ENCODE data around the gene AACS.
"Not testable (repeated sequence)": the region's sequence is repeated elsewhere in the genome, so short reads cannot be mapped to it uniquely, and the experiment has no call there.

Gene AACS

GRCh38 chr12:125128439-125129178, 63.4 kb downstream of the AACS start:
- no peak for DNase-seq

GRCh38 chr12:125129179-125129571, 63.9 kb downstream of the AACS start:
- DNase-seq: no peak

DNA sequence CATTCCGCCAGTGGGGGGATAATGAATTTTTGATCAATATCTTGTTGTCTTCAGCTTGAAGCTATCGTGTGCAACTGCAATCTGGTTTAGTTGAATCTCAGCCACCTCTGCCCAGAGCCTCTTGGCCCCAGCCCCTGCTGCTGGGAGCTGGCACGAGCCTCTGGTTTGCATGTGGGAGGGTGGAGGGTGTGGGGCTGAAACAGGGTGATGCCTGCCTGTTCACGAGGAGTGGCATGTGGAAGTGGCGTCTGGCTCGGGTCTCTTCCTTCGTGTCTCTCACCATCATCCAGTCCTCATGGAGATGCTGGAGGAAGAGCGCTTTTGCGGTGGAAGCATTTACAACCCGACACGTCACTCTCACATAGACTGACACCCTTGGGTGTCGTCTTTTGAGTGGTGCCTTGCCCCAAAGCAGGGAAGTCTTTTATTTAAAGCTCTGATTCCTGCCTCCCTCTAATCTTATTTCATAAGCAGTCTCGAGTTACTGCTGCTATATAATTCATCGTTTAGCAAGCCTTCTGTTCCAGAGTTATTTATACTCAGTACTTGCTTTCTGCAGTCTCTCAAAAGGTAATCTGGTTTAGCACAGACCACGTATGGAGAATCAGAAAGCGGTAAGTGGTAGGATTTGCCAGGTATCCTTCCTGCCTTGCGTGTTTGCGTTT, 64.5 kb downstream of the AACS start:
- DNase-seq: no peak

DNA sequence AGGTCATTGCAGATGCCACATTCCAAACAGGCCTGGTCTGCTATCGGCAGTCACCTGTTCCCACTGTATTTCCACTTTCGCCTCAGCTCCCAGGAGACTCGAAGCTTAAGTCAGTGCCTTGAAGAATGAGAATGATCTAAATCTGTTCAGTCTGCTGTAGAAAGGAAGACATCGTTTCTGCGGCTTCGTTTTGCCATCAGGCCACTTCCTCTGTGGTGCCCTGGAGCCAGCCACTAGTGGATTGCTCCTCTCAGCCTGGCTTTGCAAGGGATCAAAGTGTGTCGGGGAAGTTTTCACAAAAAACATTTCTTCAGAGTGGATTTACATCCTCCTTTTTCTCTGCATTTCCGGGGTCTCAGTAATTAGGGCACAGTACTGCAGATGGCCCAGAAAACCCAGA, 66.7 kb downstream of the AACS start:
- DNase-seq: no peak

GRCh38 chr12:125132698-125133400, 67.6 kb downstream of the AACS start:
- DNase-seq: no peak

DNA sequence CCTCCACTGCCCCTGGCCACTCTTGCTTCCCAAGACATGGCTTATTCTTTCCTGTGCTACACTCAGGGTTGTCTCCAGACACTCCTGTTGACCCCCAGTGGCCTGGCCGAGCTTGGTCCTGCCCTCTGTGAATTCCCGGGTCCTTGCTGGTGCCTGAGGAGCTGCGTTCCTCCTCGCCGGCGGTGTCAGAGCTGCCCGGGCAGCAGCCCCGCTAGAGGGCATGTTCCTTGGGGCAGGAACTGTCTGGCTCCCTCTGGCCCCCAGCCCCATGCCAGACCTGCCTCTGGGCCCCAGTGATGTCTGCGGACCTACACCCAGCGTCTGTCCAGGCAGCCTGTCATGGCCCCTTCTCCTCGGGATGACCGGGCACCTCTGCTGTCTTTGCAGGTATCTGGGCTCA, 68.4 kb downstream of the AACS start:
- DNase-seq: no peak

GRCh38 chr12:125134576-125134975, 69.3 kb downstream of the AACS start:
- DNase-seq: no peak

DNA sequence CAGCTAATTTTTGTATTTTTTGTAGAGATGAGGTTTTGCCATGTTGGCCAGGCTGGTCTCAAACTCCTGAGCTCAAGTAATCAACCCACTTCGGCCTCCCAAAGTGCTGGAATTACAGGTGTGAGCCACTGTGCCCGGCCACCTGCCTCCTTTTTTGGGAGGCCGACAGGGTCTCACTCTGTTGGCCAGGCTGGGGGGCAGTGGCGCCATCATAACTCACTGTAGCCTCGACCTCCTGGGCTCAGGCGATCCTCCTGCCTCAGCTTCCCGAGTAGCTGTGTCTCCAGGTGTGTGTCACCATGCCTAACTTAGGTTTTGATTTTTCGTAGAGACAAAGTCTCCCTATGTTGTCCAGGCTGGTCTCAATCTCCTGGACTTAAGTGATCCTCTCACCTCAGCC, 70.7 kb downstream of the AACS start:
- no peak for DNase-seq

DNA sequence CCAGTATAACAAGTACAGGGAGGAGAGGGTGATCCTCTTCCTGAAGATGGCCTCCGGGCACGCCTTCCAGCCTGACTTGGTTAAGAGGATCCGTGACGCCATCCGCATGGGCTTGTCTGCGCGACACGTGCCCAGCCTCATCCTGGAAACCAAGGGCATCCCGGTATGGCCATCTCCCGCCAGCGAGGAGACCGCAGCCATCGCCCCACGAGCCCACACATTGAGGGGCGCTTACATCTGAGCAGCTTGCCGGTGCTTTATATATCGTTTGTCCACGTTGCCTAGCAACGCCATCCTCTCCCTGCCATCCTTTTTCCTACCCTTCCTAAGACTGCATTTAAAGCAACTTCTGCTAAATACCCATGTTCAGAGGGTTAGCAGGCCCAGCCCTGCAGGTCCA, 71.5 kb downstream of the AACS start:
- no peak for DNase-seq

DNA sequence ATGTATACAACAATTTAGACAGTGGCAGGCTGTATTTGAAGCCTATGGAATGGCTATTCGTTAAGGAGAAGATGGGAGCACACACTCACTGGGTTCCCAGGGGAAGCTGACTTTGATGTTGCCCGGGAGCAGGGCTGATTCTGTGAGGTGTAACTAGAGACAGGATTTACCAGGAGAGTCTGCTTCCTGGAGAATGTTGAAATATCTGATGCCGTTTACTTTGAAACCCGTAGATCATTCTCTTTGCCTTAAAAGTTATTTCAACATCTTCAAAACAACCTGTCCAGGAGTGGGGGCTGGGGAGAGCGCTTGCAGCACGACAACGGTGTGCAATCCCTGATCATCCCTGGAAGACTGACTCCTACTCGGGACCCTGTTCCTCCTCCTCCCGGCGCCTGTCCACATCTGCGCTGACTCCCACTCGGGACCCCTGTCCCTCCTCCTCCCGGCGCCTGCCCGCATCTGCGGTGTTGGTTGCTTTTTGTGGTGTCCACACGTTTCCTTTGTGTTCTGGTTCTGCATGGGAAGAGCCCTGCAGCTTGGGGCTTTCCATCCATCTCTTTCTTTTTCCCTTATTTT, 72.6 kb downstream of the AACS start:
- DNase-seq: no peak

DNA sequence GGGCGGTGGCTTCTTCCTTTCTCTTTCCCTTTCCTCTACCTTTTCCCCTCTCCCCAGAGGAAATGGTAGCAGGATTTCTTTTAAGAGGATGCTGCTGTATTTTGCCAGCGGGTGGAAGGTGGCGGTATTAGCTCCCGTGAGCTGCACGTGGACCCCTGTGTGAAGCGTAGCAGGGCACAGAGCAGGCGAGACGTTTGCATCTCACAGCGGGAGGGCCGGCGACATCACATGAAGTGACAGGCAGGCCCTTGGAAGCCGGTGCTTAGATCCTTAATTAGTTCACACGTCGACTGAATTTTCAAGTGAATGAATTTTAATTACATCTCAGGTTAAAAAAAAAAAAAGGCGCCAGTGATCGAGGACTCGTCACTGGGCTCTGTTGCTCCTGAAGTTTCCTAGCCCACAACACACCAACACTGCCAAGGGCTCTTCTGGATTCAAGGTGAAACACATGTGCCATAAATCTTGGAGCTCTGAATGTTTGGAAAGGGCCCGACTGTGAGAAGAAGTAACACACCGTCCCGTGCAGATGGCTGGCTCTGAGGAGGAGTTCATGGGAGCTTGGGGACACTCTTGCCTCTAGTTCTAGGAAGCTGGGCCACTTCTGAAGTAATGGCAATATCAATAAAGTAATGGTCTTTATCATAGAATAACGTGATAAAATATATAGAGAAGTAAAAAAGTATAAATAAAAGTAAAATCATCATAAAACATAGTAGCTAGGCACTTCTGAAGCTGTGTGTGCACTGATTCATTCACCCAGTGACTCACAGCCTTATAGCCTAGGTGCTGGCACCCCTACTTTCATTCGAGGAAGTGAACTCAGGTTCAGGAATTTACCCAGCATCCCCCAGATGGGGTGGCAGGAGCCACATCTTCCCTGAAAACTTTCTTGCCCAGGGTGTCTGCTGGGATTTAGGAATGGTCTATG, 75.3 kb downstream of the AACS start:
- DNase-seq: peak; percentile 8

GRCh38 chr12:125141210-125141573, 76.0 kb downstream of the AACS start:
- DNase-seq: not testable (repeated sequence)

GRCh38 chr12:125142601-125143000, 77.4 kb downstream of the AACS start:
- no peak for DNase-seq

DNA sequence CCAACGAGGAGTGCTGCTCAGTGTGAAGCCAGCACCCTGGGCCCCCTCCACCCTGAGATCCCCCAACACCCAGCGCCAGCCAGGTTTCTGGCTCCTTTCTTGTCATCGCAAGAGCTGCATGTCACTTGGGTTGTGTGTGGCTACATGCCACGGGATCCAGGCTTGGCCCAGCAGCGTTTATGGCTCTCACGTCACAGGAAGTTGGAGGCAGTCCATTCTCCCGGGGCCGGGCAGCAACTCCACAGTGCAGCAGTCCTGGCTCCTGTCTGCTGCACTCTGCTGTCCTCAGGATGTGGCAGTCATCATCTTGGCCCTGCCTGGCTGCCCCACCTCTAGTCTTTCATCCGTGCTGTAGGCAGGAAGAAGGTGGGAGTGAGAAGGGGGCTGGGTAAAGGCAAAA, 78.3 kb downstream of the AACS start:
- no peak for DNase-seq

- no peak for DNase-seq
Measured at GRCh38 chr12:125145196-125145595, 80.0 kb downstream of the AACS start.

GRCh38 chr12:125148316-125148715, 83.1 kb downstream of the AACS start:
- no peak for DNase-seq

DNA sequence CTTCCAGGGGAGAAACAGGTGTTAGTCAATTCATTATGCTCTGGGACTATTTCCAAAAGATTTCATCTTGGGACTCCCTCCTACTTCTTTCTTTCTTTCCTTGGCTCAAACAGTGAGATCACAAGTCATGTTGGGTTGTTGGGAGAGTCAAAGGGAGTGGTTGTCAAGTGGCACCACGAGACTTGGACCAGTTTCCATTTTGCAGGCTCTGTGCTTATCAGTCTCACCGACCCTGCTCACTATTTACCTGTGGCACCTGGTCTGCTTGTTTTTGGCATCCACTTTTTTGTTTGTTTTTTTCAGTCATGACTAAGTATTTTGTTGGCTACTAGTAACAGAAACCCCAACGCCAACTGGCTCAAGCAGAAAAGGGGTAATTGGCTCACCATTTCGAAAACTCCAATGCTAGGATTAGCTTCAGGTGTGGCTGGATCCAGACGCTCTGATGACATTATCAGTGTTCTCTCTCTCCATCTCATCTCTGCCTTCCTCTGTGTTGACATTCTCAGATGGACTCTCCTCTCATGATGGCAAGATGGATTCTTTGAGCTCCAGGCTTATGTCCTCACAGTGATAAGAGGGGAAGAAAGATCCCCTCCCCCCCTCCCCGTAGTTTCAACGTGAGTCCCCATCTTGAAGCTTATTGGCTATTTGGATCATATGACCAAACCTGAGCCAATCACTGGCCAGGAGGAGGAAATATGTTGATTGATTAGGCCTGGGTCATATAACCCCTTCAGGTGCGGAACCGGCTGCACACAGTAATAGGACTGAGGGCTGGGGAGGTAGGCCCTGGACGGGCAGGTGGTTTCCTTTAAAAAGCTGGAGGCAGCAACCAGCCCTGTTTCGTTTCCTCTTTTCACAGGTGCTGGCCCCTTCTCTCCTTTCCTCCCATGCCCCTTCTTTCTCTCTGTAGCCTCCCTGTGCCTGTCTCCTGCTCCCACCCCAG, 84.2 kb downstream of the AACS start:
- no peak for DNase-seq

GRCh38 chr12:125151284-125151683, 86.0 kb downstream of the AACS start:
- no peak for DNase-seq

DNA sequence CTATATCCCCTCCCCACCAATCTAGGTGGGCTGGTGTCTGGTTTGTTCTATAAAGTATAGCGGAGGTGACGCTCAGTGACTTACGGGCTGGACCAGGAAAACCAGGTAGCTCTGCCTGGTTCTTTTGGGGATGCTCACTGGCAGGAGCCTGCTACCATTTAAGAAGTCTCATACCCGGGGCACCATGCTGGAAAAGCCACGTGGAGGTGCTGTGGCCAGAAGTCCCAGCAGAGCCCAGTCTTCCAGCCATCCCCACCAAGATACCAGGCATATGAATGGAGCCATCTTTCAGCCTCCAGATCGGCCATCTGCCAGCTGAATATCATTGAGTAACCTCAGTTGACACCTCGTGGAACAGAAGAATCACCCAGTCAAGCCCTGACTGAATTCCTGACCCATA, 87.2 kb downstream of the AACS start:
- DNase-seq: no peak

DNA sequence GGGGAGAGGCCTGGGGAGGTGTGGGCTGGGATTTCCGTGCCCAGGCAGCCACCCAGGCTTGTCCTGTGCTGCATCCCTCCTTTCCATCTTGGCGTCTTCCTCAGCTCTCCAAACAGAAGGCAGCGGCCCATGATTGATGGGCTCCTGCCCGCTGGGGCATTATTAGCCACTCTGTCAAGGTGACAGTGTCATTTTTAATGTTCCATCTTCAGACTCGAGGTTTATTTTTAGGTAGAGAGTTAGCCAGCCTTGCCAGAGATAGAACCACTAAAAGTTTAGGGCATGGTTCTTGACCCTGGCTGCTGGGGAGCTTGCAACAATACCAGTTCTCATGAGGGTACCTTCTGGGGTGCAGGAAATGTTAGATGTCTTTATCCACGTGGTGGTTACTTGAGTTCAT, 90.1 kb downstream of the AACS start:
- no peak for DNase-seq

DNA sequence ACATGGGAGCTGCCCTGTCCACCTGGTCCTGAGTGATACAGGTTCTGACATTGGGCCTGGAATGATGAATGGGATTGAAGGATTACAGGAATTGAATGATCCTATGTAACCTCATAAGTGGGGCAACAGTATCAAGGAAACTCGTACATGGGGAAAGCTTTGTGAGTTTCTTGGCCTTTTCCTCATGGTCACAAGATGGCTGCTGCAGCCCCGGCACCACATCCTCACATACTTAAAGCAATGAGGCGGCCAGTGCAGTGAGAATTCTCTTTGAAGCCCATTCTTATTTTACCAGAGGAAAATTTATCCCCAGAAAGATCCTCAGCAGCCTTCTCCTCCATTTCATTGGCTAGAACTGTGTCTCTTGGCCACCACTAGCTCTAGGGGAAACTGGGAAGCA, 91.9 kb downstream of the AACS start:
- DNase-seq: no peak

- DNase-seq: no peak
Measured at GRCh38 chr12:125159702-125160101, 94.5 kb downstream of the AACS start.
